Measurements from ENCODE around the gene CUTA.

- TF ChIP-seq CTCF (IDR thresholded peaks at IDR 0.05) = no peak
- TF ChIP-seq POLR2AphosphoS5 (IDR thresholded peaks at IDR 0.05) = no peak
These were observed 21.2 kb upstream of the CUTA start for GRCh38 chr6:33438978-33439594.

Data from esophagus muscularis mucosa (tissue), 3 donors.